NB4 (cell line): ENCODE data around the gene AQP10.

Experiments
- CTCF ChIP-seq: IDR thresholded peaks from one replicate; pipeline ENCODE4 v1.5.1; 2012; ENCODE audit warnings: low read depth, low read length
- MAX ChIP-seq: IDR thresholded peaks from 2 replicates; pipeline ENCODE4 v1.6.1; 2011; ENCODE audit warnings: low read depth, low read length
- MYC ChIP-seq: IDR thresholded peaks from 2 replicates; pipeline ENCODE4 v1.6.1; 2011; ENCODE audit warnings: low read depth, low read length
- POLR2A ChIP-seq: IDR thresholded peaks from 2 replicates; pipeline ENCODE4 v1.6.1; 2011; ENCODE audit warnings: mild to moderate bottlenecking; ENCODE audit not compliant: insufficient read length; ENCODE audit errors: extremely low read depth

GRCh38 chr1:154352581-154353459 lies 31.9 kb downstream of the AQP10 start:
- TF ChIP-seq MAX (no peak), CTCF (no peak), POLR2A (no peak), MYC (no peak)
